Osteoblast (primary cell): ENCODE results near the gene PXDN. TPM values are rescaled to one million over a fixed set of nuclear protein-coding genes. Genes with fewer than 3 reads are reported as not detected.

Experiments
- DNase-seq: peaks from one replicate; pipeline ENCODE4 v3.0.0; 2011; ENCODE audit warnings: low spot score, mixed read lengths; ENCODE audit not compliant: insufficient read length; ENCODE audit errors: missing footprints
- H2AFZ ChIP-seq: 2 replicates; pipeline ENCODE4 v1.6.0; 2011; ENCODE audit warnings: mild to moderate bottlenecking, low read length
- H3K27ac ChIP-seq: 2 replicates; pipeline ENCODE4 v1.5.1; 2011; ENCODE audit warnings: mild to moderate bottlenecking, low read depth, low read length, moderate library complexity
- H3K27me3 ChIP-seq: 2 replicates; pipeline ENCODE4 v1.6.0; 2012; ENCODE audit warnings: mild to moderate bottlenecking, control low read depth, inconsistent platforms, low read length, moderate library complexity; ENCODE audit not compliant: insufficient read depth
- H3K36me3 ChIP-seq: 2 replicates; pipeline ENCODE4 v1.5.1; 2011; ENCODE audit warnings: mild to moderate bottlenecking, low read length, control low read depth, moderate library complexity; ENCODE audit not compliant: insufficient read depth
- H3K4me1 ChIP-seq: 2 replicates; pipeline ENCODE4 v1.5.1; 2011; ENCODE audit warnings: mild to moderate bottlenecking, low read length, control low read depth, moderate library complexity; ENCODE audit not compliant: insufficient read depth
- H3K4me2 ChIP-seq: 2 replicates; pipeline ENCODE4 v1.6.0; 2011; ENCODE audit warnings: mild to moderate bottlenecking, low read length; ENCODE audit not compliant: insufficient read depth
- H3K4me3 ChIP-seq: fragments of 200-600 bp; sonication (generic); 3 replicates; pipeline ENCODE4 v1.5.1; 2012; ENCODE audit warnings: mild to moderate bottlenecking, low read length, inconsistent platforms; ENCODE audit not compliant: insufficient read depth
- H3K79me2 ChIP-seq: 2 replicates; pipeline ENCODE4 v1.6.0; 2012; ENCODE audit warnings: mild to moderate bottlenecking, low read length, control low read depth, inconsistent platforms; ENCODE audit not compliant: insufficient read depth
- H3K9me3 ChIP-seq: 2 replicates; pipeline ENCODE4 v1.5.1; 2011; ENCODE audit warnings: low read depth, low read length, control low read depth
- H4K20me1 ChIP-seq: 2 replicates; pipeline ENCODE4 v1.6.0; 2012; ENCODE audit warnings: mild to moderate bottlenecking, low read length, control low read depth; ENCODE audit not compliant: insufficient read depth
- CTCF ChIP-seq: IDR thresholded peaks from 2 replicates; pipeline ENCODE4 v1.5.1; 2011; ENCODE audit warnings: mild to moderate bottlenecking, low read depth, low read length, moderate library complexity; ENCODE audit errors: extremely low read depth
- total RNA-seq: library from RNA; depleted of rRNA; stranded (reverse); fragments of >200 nt; gene quantifications from 2 replicates; pipeline ENCODE4 v1.2.3, GENCODE V29; 2012

The PXDN gene
- total RNA-seq, 1 donor = 307 TPM

- H3K9me3 ChIP-seq = no peaks in the 10 kb centered on the region
- no peaks in the 10 kb centered on the region for H3K79me2 ChIP-seq
- DNase-seq = peak; percentile 48
- H3K27me3 ChIP-seq = no peaks in the 10 kb centered on the region
- H3K4me1 ChIP-seq = peaks cover 9% of the 10 kb centered on the region
- H3K4me2 ChIP-seq = no peak overlapping the region
- peaks cover 13% of the 10 kb centered on the region for H4K20me1 ChIP-seq
- H3K4me3 ChIP-seq = no peak overlapping the region
- peaks cover 71% of the 10 kb centered on the region for H3K36me3 ChIP-seq
- no peak for TF ChIP-seq CTCF
- no peak overlapping the region for H3K27ac ChIP-seq
- no peak overlapping the region for H2AFZ ChIP-seq
Observed at GRCh38 chr2:1678609-1679008, 65.7 kb downstream of the PXDN start.

- no peaks in the 10 kb centered on the region for H3K9me3 ChIP-seq
- peaks cover 9% of the 10 kb centered on the region for H3K4me1 ChIP-seq
- H3K27ac ChIP-seq = no peak overlapping the region
- no peaks in the 10 kb centered on the region for H3K79me2 ChIP-seq
- H4K20me1 ChIP-seq = peaks cover 13% of the 10 kb centered on the region
- no peak for TF ChIP-seq CTCF
- no peak overlapping the region for H2AFZ ChIP-seq
- DNase-seq = no peak
- H3K36me3 ChIP-seq = peaks cover 78% of the 10 kb centered on the region
- no peak overlapping the region for H3K4me2 ChIP-seq
- H3K27me3 ChIP-seq = no peaks in the 10 kb centered on the region
- H3K4me3 ChIP-seq = no peak overlapping the region
Observed at GRCh38 chr2:1677821-1678165, 66.5 kb downstream of the PXDN start.

DNA sequence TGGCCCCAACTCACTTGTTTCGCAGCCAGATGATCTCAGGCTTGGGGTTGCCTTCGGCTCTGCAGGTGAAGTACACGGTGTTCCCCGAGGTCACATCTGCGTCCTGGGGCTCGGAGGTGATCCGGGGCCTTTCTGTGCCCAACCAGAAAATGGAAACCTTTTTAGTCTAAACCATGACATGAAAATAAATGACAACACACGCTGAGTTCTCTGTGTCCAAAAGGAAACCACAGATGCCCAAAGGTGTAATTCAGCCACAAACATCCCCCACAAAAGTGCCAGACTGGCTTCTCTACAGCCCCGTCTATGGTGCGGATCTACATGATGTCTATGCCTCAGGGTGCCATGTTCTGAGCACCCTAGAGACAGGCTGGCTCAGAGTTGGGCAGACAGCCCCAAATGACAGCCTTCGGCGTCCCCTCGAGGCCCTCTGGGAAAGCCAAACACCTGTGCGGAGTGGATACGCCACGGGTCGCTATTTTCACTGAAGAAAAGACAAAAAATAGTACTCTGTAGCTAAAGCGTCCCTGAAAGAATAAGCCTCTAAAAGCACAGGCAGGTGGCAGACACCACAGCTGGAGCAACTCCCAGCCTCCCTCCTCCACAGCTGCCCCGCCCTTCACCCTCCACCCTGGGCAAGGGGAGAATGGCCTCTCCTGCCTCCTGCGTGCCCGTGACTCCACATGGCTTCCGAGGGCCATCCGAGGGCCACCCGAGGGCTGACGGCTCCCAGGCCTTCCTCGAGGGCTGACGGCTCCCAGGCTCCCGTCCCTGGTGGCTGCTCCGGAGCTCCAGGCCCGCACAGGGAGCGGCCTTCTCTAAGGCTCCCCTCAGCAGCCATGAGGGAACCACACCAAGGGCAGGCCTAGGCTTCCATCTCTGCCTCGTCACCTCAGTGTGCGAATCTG is 67.1 kb downstream of the PXDN start:
- H4K20me1 ChIP-seq = peaks cover 13% of the 10 kb centered on the region
- no peaks in the 10 kb centered on the region for H3K27me3 ChIP-seq
- H2AFZ ChIP-seq = no peak overlapping the region
- no peak for TF ChIP-seq CTCF
- H3K4me3 ChIP-seq = no peak overlapping the region
- H3K79me2 ChIP-seq = no peaks in the 10 kb centered on the region
- H3K27ac ChIP-seq = no peak overlapping the region
- no peak overlapping the region for H3K4me2 ChIP-seq
- no peaks in the 10 kb centered on the region for H3K9me3 ChIP-seq
- peaks cover 9% of the 10 kb centered on the region for H3K4me1 ChIP-seq
- peak; percentile 58 for DNase-seq
- peaks cover 80% of the 10 kb centered on the region for H3K36me3 ChIP-seq

DNA sequence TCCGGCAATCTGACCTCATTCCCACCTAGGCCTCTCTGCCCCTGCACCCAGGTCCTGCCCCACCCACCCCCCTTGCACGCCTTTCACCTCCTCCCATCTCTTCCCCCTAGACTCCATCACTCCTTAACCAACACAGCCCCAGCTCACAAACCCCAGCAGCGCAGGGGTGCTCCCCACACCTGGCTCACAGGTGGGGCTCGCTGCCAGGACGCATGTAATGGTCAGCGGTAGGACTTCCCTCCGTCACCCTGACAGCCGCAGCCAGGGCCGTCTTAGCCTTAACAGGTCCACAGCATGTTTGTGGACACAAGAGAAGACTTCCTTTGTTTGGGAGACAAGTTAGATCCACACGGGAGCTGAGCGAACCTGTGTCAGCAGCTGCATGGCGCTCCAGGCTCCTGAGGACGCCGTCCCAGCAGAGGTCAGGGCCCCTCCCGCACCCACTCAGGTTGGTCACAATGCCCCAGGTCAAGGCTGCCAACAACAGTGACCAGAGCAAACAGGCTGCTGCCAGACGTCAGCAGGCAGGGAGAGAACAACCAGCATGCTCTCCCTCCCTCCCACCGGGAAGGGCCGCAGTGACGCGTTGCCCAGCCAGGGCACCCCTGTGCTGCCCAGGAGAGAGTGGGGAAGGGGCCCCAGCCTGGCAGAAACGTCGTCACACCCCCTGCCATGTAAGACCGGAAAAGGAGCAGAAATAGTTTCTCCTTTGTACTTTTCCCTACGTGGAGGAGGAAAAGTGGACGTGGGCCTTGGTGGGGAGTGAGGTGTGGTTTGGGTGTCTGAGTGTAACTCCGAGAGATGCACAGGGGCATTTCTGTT is 68.0 kb downstream of the PXDN start:
- H3K4me3 ChIP-seq = no peak overlapping the region
- H3K79me2 ChIP-seq = no peaks in the 10 kb centered on the region
- TF ChIP-seq CTCF = no peak
- peak; percentile 15 for DNase-seq
- H3K4me2 ChIP-seq = no peak overlapping the region
- peaks cover 9% of the 10 kb centered on the region for H3K4me1 ChIP-seq
- H2AFZ ChIP-seq = no peak overlapping the region
- peak overlapping the region; percentile 46 for H3K27ac ChIP-seq
- H4K20me1 ChIP-seq = peaks cover 13% of the 10 kb centered on the region
- H3K27me3 ChIP-seq = no peaks in the 10 kb centered on the region
- H3K36me3 ChIP-seq = peaks cover 86% of the 10 kb centered on the region
- H3K9me3 ChIP-seq = no peaks in the 10 kb centered on the region
